Caco-2 (cell line): ENCODE measurements around the gene PLOD2. TPM values are rescaled to one million over a fixed set of nuclear protein-coding genes. Genes with fewer than 3 reads are reported as not detected.

ENCODE experiments used
- BruUV-seq: library from RNA; stranded (reverse); fragments of 400-500 nt; replicated peaks from 2 replicates; lab custom pipeline; 2021; lab: Mats Ljungman, UMichigan
- CTCF ChIA-PET: fragments of 300-600 bp; sonication (Branson Sonifier 250); formaldehyde crosslinking; loops from one replicate; lab custom pipeline; 2022; ENCODE audit warnings: antibody characterized with exemption; lab: Charles Lee
- POLR2A ChIA-PET: fragments of 300-600 bp; sonication (Branson Sonifier 250); formaldehyde crosslinking; loops from one replicate; lab custom pipeline; 2022; ENCODE audit warnings: antibody characterized with exemption; lab: Charles Lee
- DNase-seq, 2 experiments: peaks; one replicate each; pipeline versions ENCODE4 v3.0.0 to v3.0.0-alpha.2; 2020 to 2022
- H3K27me3 ChIP-seq: replicated peaks from 2 replicates; pipeline ENCODE4 v1.6.0; 2011; ENCODE audit warnings: low read length; ENCODE audit not compliant: control insufficient read depth, insufficient read depth
- H3K36me3 ChIP-seq: 2 replicates; pipeline ENCODE4 v1.5.1; 2011; ENCODE audit warnings: low read length; ENCODE audit not compliant: control insufficient read depth, insufficient read depth
- H3K4me1 ChIP-seq: fragments of 250-450 bp; sonication (Bioruptor Pico); 2 replicates; pipeline ENCODE4 v1.5.1; 2020; ENCODE audit warnings: mild to moderate bottlenecking
- H3K4me3 ChIP-seq: 2 replicates; pipeline ENCODE4 v1.5.1; 2011; ENCODE audit warnings: low read depth, mild to moderate bottlenecking, control low read depth, low read length
- H3K9me3 ChIP-seq: fragments of 250-450 bp; sonication (Bioruptor Pico); 2 replicates; pipeline ENCODE4 v1.5.1; 2020; ENCODE audit warnings: mild to moderate bottlenecking, moderate library complexity
- H3K27ac Mint-ChIP-seq: one replicate; pipeline ENCODE4 v1.8.0; 2022; ENCODE audit warnings: mixed read lengths; ENCODE audit not compliant: unreplicated experiment
- H3K27me3 Mint-ChIP-seq: one replicate; pipeline ENCODE4 v1.8.0; 2022; ENCODE audit warnings: mixed read lengths; ENCODE audit not compliant: insufficient read depth, unreplicated experiment
- H3K36me3 Mint-ChIP-seq: one replicate; pipeline ENCODE4 v1.8.0; 2022; ENCODE audit warnings: mild to moderate bottlenecking, mixed read lengths; ENCODE audit not compliant: insufficient read depth, unreplicated experiment
- H3K4me1 Mint-ChIP-seq: one replicate; pipeline ENCODE4 v1.8.0; 2022; ENCODE audit warnings: low read depth, mixed read lengths; ENCODE audit not compliant: unreplicated experiment
- H3K4me3 Mint-ChIP-seq: one replicate; pipeline ENCODE4 v1.8.0; 2022; ENCODE audit warnings: mild to moderate bottlenecking, moderate library complexity, mixed read lengths; ENCODE audit not compliant: unreplicated experiment
- H3K9me3 Mint-ChIP-seq: one replicate; pipeline ENCODE4 v1.8.0; 2022; ENCODE audit warnings: mixed read lengths; ENCODE audit not compliant: unreplicated experiment
- CTCF ChIP-seq, 2 experiments: fragments of 200-600 bp in 1 of 2; IDR thresholded peaks; 1 replicate in 1 of 2; 2 replicates in 1 of 2; pipeline versions ENCODE4 v1.5.1 to v1.8.0; 2011 to 2022; ENCODE audit warnings: antibody characterized with exemption in 1 of 2, control low read depth in 1 of 2, inconsistent platforms in 1 of 2, low read depth in 1 of 2, low read length in 1 of 2, mild to moderate bottlenecking in 1 of 2, moderate library complexity in 1 of 2; ENCODE audit not compliant: insufficient read depth in 1 of 2, severe bottlenecking in 1 of 2, unreplicated experiment in 1 of 2
- intact Hi-C: fragments of 100-400 bp; cut with micrococcal nuclease; formaldehyde crosslinking; loops from one replicate; pipeline ENCODE4 v1.10.0; 2022; ENCODE audit not compliant: unreplicated experiment
- total RNA-seq: library from RNA; stranded (reverse); gene quantifications from 2 replicates; pipeline ENCODE4 v1.2.3, GENCODE V29; 2022

The PLOD2 gene
- total RNA-seq, 1 experiment from 2014 or later, result 53.1 TPM

GRCh38 chr3:146159616-146160320 is 1.2 kb downstream of the PLOD2 start:
- no TSS peak for BruUV-seq

GRCh38 chr3:146159037-146159436 is 1.9 kb downstream of the PLOD2 start:
- Histone ChIP-seq H3K36me3 (no peaks in the 10 kb centered on the region), H3K4me3 (no peak overlapping the region), H3K27me3 (no peaks in the 10 kb centered on the region), H3K9me3 (no peaks in the 10 kb centered on the region), H3K4me1 (peaks cover 9% of the 10 kb centered on the region)
- TF ChIP-seq CTCF (IDR thresholded peaks at IDR 0.05; ENCODE audit: insufficient read depth in 1 of 2, low read depth in 1 of 2, low read length in 1 of 2, severe bottlenecking in 1 of 2, unreplicated experiment in 1 of 2), result no peak
- Mint-ChIP-seq H3K9me3 (no peaks in the 10 kb centered on the region), H3K4me1 (peaks cover 16% of the 10 kb centered on the region), H3K4me3 (no peak overlapping the region), H3K27me3 (no peaks in the 10 kb centered on the region), H3K36me3 (peaks cover 18% of the 10 kb centered on the region), H3K27ac (no peak overlapping the region)
- no TSS peak for BruUV-seq
- ChIA-PET POLR2A (no interaction called here), CTCF (interaction anchor here (0.7 kb wide), 1 partner anchor 519 kb away, joined by 3 read pairs; no protein-coding TSS in a partner anchor)
- no peak for DNase-seq
- intact Hi-C loops, result no loop called here

More at GRCh38 chr3:146159616-146160320, 1.2 kb downstream of the PLOD2 start:
- H3K4me1 ChIP-seq, result peaks cover 2% of the 10 kb centered on the region; the same call in 1 of the 2 replicates
- H3K9me3 ChIP-seq, result no peaks in the 10 kb centered on the region
- H3K9me3 Mint-ChIP-seq, result no peaks in the 10 kb centered on the region
- H3K27me3 ChIP-seq, result no peaks in the 10 kb centered on the region
- POLR2A ChIA-PET, result interaction anchor here (0.6 kb wide), 1 partner anchor 94 kb away, joined by 4 read pairs; no protein-coding TSS in a partner anchor
- H3K36me3 Mint-ChIP-seq, result peaks cover 18% of the 10 kb centered on the region
- peaks cover 20% of the 10 kb centered on the region for H3K4me1 Mint-ChIP-seq
- intact Hi-C loops, result loop anchor here (1.0 to 5.0 kb wide), 2 partner anchors 94 to 383 kb away; partner anchors contain the start of gene PLSCR1
- no peak for TF ChIP-seq CTCF (IDR thresholded peaks at IDR 0.05; ENCODE audit: insufficient read depth in 1 of 2, low read depth in 1 of 2, low read length in 1 of 2, severe bottlenecking in 1 of 2, unreplicated experiment in 1 of 2)
- H3K27me3 Mint-ChIP-seq, result no peaks in the 10 kb centered on the region
- H3K36me3 ChIP-seq, result no peaks in the 10 kb centered on the region
- CTCF ChIA-PET, result interaction anchor here (1.2 to 3.2 kb wide), 4 partner anchors 26 to 94 kb away, joined by 5 to 34 read pairs (median 10); no protein-coding TSS in a partner anchor
- peak overlapping the region; percentile 76 for H3K27ac Mint-ChIP-seq
- H3K4me3 Mint-ChIP-seq, result peak overlapping the region; percentile 80
- peak overlapping the region; percentile 92 for H3K4me3 ChIP-seq
- no peak for DNase-seq

GRCh38 chr3:146157325-146158060 is 3.5 kb downstream of the PLOD2 start:
- ChIA-PET POLR2A (no interaction called here), CTCF (no interaction called here)
- peaks cover 9% of the 10 kb centered on the region for H3K4me1 Mint-ChIP-seq
- no peaks in the 10 kb centered on the region for H3K9me3 Mint-ChIP-seq
- Histone ChIP-seq H3K36me3 (peaks cover 1% of the 10 kb centered on the region; the same call in 1 of the 2 replicates), H3K27me3 (no peaks in the 10 kb centered on the region), H3K4me3 (no peak overlapping the region), H3K9me3 (no peaks in the 10 kb centered on the region), H3K4me1 (peaks cover 12% of the 10 kb centered on the region)
- peaks cover 18% of the 10 kb centered on the region for H3K36me3 Mint-ChIP-seq
- no TSS peak for BruUV-seq
- no peak for TF ChIP-seq CTCF (IDR thresholded peaks at IDR 0.05; ENCODE audit: insufficient read depth in 1 of 2, low read depth in 1 of 2, low read length in 1 of 2, severe bottlenecking in 1 of 2, unreplicated experiment in 1 of 2)
- no peak for DNase-seq
- H3K27me3 Mint-ChIP-seq, result no peaks in the 10 kb centered on the region
- H3K4me3 Mint-ChIP-seq, result no peak overlapping the region
- intact Hi-C loops, result no loop called here
- H3K27ac Mint-ChIP-seq, result no peak overlapping the region
